Activated effector memory CD4-positive, alpha-beta T cell treated with Interleukin-2 at 50 U/mL for 16 hours (primary cell): ENCODE results near the gene DGCR8.
"Not testable (repeated sequence)": the region's sequence is repeated elsewhere in the genome, so short reads cannot be mapped to it uniquely, and the experiment has no call there.

ENCODE experiments used
- DNase-seq: peaks from one replicate; pipeline ENCODE4 v3.0.0-alpha.2; 2020

Gene DGCR8

GRCh38 chr22:20158391-20159036 is 78.5 kb downstream of the DGCR8 start:
- no peak for DNase-seq

DNA sequence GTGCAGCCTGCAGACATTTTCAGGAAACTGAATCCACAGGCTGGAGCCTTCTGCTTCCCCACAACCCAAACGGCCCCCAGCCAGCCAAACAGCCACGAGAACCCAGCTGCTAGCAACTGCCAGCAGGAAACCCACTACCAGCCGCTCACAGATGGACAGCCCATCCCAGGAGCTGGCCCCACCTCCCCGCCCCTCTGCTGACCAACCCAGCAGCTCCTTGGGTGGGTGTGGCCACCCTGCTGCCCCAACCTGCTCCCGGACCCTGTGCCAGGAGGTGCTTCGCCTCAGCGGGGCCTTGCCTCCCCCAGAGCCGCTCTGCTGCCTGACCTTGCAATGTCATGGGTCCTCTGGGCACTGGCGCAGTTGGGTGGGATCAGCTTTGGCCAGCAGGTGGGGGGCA is 79.0 kb downstream of the DGCR8 start:
- no peak for DNase-seq

- not testable (repeated sequence) for DNase-seq
Observed at GRCh38 chr22:20159531-20159930, 79.5 kb downstream of the DGCR8 start.

GRCh38 chr22:20160041-20160440 is 80.0 kb downstream of the DGCR8 start:
- no peak for DNase-seq
